NT2/D1 (cell line): ENCODE data around the gene RGS14.

ENCODE experiments used
- DNase-seq: peaks from one replicate; pipeline ENCODE4 v3.0.0-alpha.2; 2011; ENCODE audit warnings: low read depth, low spot score
- H3K27me3 ChIP-seq: 2 replicates; pipeline ENCODE4 v1.6.0; 2011; ENCODE audit warnings: mild to moderate bottlenecking; ENCODE audit not compliant: insufficient read length, insufficient read depth
- H3K36me3 ChIP-seq: 2 replicates; pipeline ENCODE4 v1.6.1; 2011; ENCODE audit warnings: mild to moderate bottlenecking, low read length, mixed read lengths; ENCODE audit not compliant: insufficient read depth, insufficient read length
- H3K4me1 ChIP-seq: 2 replicates; pipeline ENCODE4 v1.5.1; 2011; ENCODE audit not compliant: insufficient read depth, insufficient read length
- H3K4me3 ChIP-seq: 2 replicates; pipeline ENCODE4 v1.5.1; 2011; ENCODE audit warnings: low read depth; ENCODE audit not compliant: insufficient read length
- H3K9ac ChIP-seq: 2 replicates; pipeline ENCODE4 v1.6.0; 2011; ENCODE audit warnings: low read depth; ENCODE audit not compliant: insufficient read length
- H3K9me3 ChIP-seq: 2 replicates; pipeline ENCODE4 v1.5.1; 2011; ENCODE audit warnings: mild to moderate bottlenecking, low read length; ENCODE audit not compliant: insufficient read depth
- SUZ12 ChIP-seq: IDR thresholded peaks from 2 replicates; pipeline ENCODE4 v1.6.1; 2011; ENCODE audit not compliant: insufficient read length, insufficient read depth; ENCODE audit errors: extremely low read depth
- YY1 ChIP-seq: IDR thresholded peaks from 2 replicates; pipeline ENCODE4 v1.6.1; 2011; ENCODE audit not compliant: insufficient read length, insufficient read depth
- ZNF274 ChIP-seq: IDR thresholded peaks from 2 replicates; pipeline ENCODE4 v1.6.1; 2011; ENCODE audit warnings: mild to moderate bottlenecking, low read depth, low read length

Gene RGS14

GRCh38 chr5:177330991-177331842, 26.5 kb upstream of the RGS14 start:
- H3K9ac ChIP-seq = no peak overlapping the region
- TF ChIP-seq ZNF274 (no peak), YY1 (no peak), SUZ12 (no peak)
- no peaks in the 10 kb centered on the region for H3K27me3 ChIP-seq
- no peak overlapping the region for H3K4me3 ChIP-seq
- no peaks in the 10 kb centered on the region for H3K4me1 ChIP-seq
- peaks cover 69% of the 10 kb centered on the region for H3K36me3 ChIP-seq
- no peak for DNase-seq
- no peaks in the 10 kb centered on the region for H3K9me3 ChIP-seq

GRCh38 chr5:177332031-177332895, 25.5 kb upstream of the RGS14 start:
- H3K9ac ChIP-seq = peak overlapping the region; percentile 56
- TF ChIP-seq ZNF274 (no peak), SUZ12 (no peak), YY1 (no peak)
- DNase-seq = no peak
- peaks cover 80% of the 10 kb centered on the region for H3K36me3 ChIP-seq
- no peaks in the 10 kb centered on the region for H3K27me3 ChIP-seq
- H3K4me1 ChIP-seq = peaks cover 3% of the 10 kb centered on the region
- H3K4me3 ChIP-seq = no peak overlapping the region
- H3K9me3 ChIP-seq = no peaks in the 10 kb centered on the region

GRCh38 chr5:177332896-177333260, 24.8 kb upstream of the RGS14 start:
- H3K9me3 ChIP-seq = no peaks in the 10 kb centered on the region
- DNase-seq = no peak
- H3K4me3 ChIP-seq = no peak overlapping the region
- H3K27me3 ChIP-seq = no peaks in the 10 kb centered on the region
- H3K4me1 ChIP-seq = peaks cover 3% of the 10 kb centered on the region
- H3K36me3 ChIP-seq = peaks cover 86% of the 10 kb centered on the region
- no peak overlapping the region for H3K9ac ChIP-seq
- TF ChIP-seq YY1 (no peak), ZNF274 (no peak), SUZ12 (no peak)

GRCh38 chr5:177333420-177334154, 24.1 kb upstream of the RGS14 start:
- H3K9me3 ChIP-seq = no peaks in the 10 kb centered on the region
- H3K4me1 ChIP-seq = peaks cover 3% of the 10 kb centered on the region
- peaks cover 93% of the 10 kb centered on the region for H3K36me3 ChIP-seq
- DNase-seq = no peak
- TF ChIP-seq SUZ12 = no peak
- no peak for TF ChIP-seq YY1
- no peak for TF ChIP-seq ZNF274
- H3K9ac ChIP-seq = no peak overlapping the region
- H3K4me3 ChIP-seq = no peak overlapping the region
- no peaks in the 10 kb centered on the region for H3K27me3 ChIP-seq

GRCh38 chr5:177334155-177334551, 23.6 kb upstream of the RGS14 start:
- TF ChIP-seq SUZ12 = no peak
- TF ChIP-seq YY1 = no peak
- Histone ChIP-seq H3K4me3 (no peak overlapping the region), H3K27me3 (no peaks in the 10 kb centered on the region), H3K36me3 (peaks cover 96% of the 10 kb centered on the region), H3K9ac (no peak overlapping the region), H3K9me3 (no peaks in the 10 kb centered on the region), H3K4me1 (peaks cover 3% of the 10 kb centered on the region)
- no peak for DNase-seq

- TF ChIP-seq ZNF274 (no peak), SUZ12 (no peak), YY1 (no peak)
- peaks cover 97% of the 10 kb centered on the region for H3K36me3 ChIP-seq
These were observed 22.7 kb upstream of the RGS14 start for GRCh38 chr5:177334781-177335700.

More at GRCh38 chr5:177334781-177335700, 22.7 kb upstream of the RGS14 start:
- DNase-seq = no peak
- no peaks in the 10 kb centered on the region for H3K9me3 ChIP-seq
- H3K4me3 ChIP-seq = no peak overlapping the region
- H3K27me3 ChIP-seq = no peaks in the 10 kb centered on the region
- H3K9ac ChIP-seq = no peak overlapping the region
- peaks cover 3% of the 10 kb centered on the region for H3K4me1 ChIP-seq
